Neural progenitor cell (in vitro differentiated cells): Measurements from ENCODE around the gene PADI3.

Source experiments
- EZH2phosphoT487 ChIP-seq: fragments of 200-600 bp; sonication (generic); IDR thresholded peaks from 2 replicates; pipeline ENCODE4 v1.6.1; 2017; ENCODE audit warnings: antibody characterized with exemption
- TF ChIP-seq, protein P1 (sequence below): fragments of 200-600 bp; sonication (generic); IDR thresholded peaks from 2 replicates; pipeline ENCODE4 v1.5.1; 2017; ENCODE audit warnings: antibody characterized with exemption, mild to moderate bottlenecking

- TF ChIP-seq, protein P1, sequence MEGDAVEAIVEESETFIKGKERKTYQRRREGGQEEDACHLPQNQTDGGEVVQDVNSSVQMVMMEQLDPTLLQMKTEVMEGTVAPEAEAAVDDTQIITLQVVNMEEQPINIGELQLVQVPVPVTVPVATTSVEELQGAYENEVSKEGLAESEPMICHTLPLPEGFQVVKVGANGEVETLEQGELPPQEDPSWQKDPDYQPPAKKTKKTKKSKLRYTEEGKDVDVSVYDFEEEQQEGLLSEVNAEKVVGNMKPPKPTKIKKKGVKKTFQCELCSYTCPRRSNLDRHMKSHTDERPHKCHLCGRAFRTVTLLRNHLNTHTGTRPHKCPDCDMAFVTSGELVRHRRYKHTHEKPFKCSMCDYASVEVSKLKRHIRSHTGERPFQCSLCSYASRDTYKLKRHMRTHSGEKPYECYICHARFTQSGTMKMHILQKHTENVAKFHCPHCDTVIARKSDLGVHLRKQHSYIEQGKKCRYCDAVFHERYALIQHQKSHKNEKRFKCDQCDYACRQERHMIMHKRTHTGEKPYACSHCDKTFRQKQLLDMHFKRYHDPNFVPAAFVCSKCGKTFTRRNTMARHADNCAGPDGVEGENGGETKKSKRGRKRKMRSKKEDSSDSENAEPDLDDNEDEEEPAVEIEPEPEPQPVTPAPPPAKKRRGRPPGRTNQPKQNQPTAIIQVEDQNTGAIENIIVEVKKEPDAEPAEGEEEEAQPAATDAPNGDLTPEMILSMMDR = no peak
- no peak for TF ChIP-seq EZH2phosphoT487
These were observed 31.5 kb downstream of the PADI3 start for GRCh38 chr1:17280436-17280835.
